ENCODE measurements around the gene RNU7-1.

Gene RNU7-1

GRCh38 chr12:6952121-6952862 is 8.7 kb downstream of the RNU7-1 start:
- TF ChIP-seq, protein P1, sequence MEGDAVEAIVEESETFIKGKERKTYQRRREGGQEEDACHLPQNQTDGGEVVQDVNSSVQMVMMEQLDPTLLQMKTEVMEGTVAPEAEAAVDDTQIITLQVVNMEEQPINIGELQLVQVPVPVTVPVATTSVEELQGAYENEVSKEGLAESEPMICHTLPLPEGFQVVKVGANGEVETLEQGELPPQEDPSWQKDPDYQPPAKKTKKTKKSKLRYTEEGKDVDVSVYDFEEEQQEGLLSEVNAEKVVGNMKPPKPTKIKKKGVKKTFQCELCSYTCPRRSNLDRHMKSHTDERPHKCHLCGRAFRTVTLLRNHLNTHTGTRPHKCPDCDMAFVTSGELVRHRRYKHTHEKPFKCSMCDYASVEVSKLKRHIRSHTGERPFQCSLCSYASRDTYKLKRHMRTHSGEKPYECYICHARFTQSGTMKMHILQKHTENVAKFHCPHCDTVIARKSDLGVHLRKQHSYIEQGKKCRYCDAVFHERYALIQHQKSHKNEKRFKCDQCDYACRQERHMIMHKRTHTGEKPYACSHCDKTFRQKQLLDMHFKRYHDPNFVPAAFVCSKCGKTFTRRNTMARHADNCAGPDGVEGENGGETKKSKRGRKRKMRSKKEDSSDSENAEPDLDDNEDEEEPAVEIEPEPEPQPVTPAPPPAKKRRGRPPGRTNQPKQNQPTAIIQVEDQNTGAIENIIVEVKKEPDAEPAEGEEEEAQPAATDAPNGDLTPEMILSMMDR (IDR thresholded peaks at IDR 0.05), result no peak
- peak overlapping the region; percentile 99 for H3K27ac ChIP-seq
- peaks cover 66 to 85% of the 10 kb centered on the region in 2 experiments for H3K4me1 ChIP-seq (ENCODE audit: control insufficient read depth in 1 of 2, insufficient read depth in 1 of 2, low read depth in 1 of 2, low read length in 1 of 2)
- no peaks in the 10 kb centered on the region for H3K9me3 ChIP-seq
- peaks cover 50% of the 10 kb centered on the region for H3K36me3 ChIP-seq
- no peaks in the 10 kb centered on the region for H3K27me3 ChIP-seq
- peak overlapping the region; percentile 88 to 97 for H3K4me3 ChIP-seq (ENCODE audit: low read depth in 1 of 2, low read length in 1 of 2)

GRCh38 chr12:6952863-6953441 is 9.3 kb downstream of the RNU7-1 start:
- peaks cover 56% of the 10 kb centered on the region for H3K36me3 ChIP-seq
- TF ChIP-seq, protein P1 (IDR thresholded peaks at IDR 0.05), result no peak
- no peaks in the 10 kb centered on the region for H3K27me3 ChIP-seq
- H3K27ac ChIP-seq, result peak overlapping the region; percentile 99
- H3K4me3 ChIP-seq (ENCODE audit: low read depth in 1 of 2, low read length in 1 of 2), result peak overlapping the region; percentile 88 to 97
- H3K4me1 ChIP-seq (ENCODE audit: control insufficient read depth in 1 of 2, insufficient read depth in 1 of 2, low read depth in 1 of 2, low read length in 1 of 2), result peaks cover 66 to 85% of the 10 kb centered on the region in 2 experiments
- H3K9me3 ChIP-seq, result no peaks in the 10 kb centered on the region

- no peaks in the 10 kb centered on the region for H3K9me3 ChIP-seq
- TF ChIP-seq, protein P1 (IDR thresholded peaks at IDR 0.05), result no peak
- no peaks in the 10 kb centered on the region for H3K27me3 ChIP-seq
- H3K4me3 ChIP-seq (ENCODE audit: low read depth in 1 of 2, low read length in 1 of 2), result peak overlapping the region; percentile 88 to 97
- H3K27ac ChIP-seq, result peak overlapping the region; percentile 99
- H3K36me3 ChIP-seq, result peaks cover 64% of the 10 kb centered on the region
- peaks cover 71 to 85% of the 10 kb centered on the region in 2 experiments for H3K4me1 ChIP-seq (ENCODE audit: control insufficient read depth in 1 of 2, insufficient read depth in 1 of 2, low read depth in 1 of 2, low read length in 1 of 2)
These were observed 10.1 kb downstream of the RNU7-1 start for GRCh38 chr12:6953442-6954315.

GRCh38 chr12:6954316-6955107 is 10.9 kb downstream of the RNU7-1 start:
- Histone ChIP-seq H3K9me3 (no peaks in the 10 kb centered on the region), H3K4me3 (ENCODE audit: low read depth in 1 of 2, low read length in 1 of 2) (peak overlapping the region; percentile 88 to 97), H3K36me3 (peaks cover 72% of the 10 kb centered on the region), H3K4me1 (ENCODE audit: control insufficient read depth in 1 of 2, insufficient read depth in 1 of 2, low read depth in 1 of 2, low read length in 1 of 2) (peaks cover 72 to 85% of the 10 kb centered on the region in 2 experiments), H3K27me3 (no peaks in the 10 kb centered on the region), H3K27ac (peak overlapping the region; percentile 99)
- TF ChIP-seq, protein P1 (IDR thresholded peaks at IDR 0.05), result no peak
